ENCODE measurements around the gene GULP1. TPM values are rescaled to one million over a fixed set of nuclear protein-coding genes. Genes with fewer than 3 reads are reported as not detected.
"Not testable (repeated sequence)": the region's sequence is repeated elsewhere in the genome, so short reads cannot be mapped to it uniquely, and the experiment has no call there.

Gene GULP1
- polyA plus RNA-seq, 1 donor, result 19.5 TPM

GRCh38 chr2:188600536-188601210 is 309.0 kb downstream of the GULP1 start:
- DNase-seq (ENCODE audit: low read depth), result no peak

GRCh38 chr2:188601391-188601790 is 309.7 kb downstream of the GULP1 start:
- no peak for DNase-seq (ENCODE audit: low read depth)

DNA sequence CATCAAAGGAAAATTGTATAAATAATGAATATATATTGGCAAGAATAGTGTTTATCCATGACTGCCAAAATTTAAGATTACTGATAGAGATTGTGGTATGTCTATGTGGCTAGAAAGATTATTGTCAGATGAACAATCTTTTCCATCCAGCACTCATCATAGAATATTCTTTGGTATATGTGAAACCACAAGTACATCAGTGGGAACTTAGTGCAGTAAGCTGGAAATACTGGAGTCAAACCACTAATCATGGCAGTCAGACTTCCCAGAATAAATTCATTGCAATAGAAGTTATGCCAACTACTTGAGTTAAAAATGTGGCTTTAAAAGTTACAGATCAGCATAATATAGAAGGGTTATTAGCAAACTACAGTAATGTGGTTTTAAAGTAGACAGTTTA is 310.3 kb downstream of the GULP1 start:
- DNase-seq (ENCODE audit: low read depth), result no peak

DNA sequence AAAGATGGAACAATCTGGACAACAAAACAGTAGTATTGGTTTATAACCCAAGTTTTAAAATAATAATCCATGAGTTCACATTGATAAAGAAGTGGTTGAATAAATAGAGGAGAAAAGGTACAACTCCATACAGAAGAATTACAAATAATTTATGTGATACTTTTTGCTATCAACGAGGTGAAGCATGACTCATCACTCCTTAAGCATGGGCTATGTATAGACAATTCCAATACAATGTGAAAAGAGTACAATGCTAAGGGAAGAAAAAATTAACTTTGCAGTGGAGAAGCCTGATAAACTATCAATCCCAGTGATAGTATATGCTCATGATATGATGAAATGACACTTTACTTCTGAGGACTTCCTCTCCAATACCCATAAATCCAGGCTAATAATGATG is 312.9 kb downstream of the GULP1 start:
- DNase-seq (ENCODE audit: low read depth), result no peak

GRCh38 chr2:188605609-188606584 is 314.2 kb downstream of the GULP1 start:
- DNase-seq (ENCODE audit: low read depth), result not testable (repeated sequence)

GRCh38 chr2:188606596-188606995 is 314.9 kb downstream of the GULP1 start:
- DNase-seq (ENCODE audit: low read depth), result not testable (repeated sequence)

GRCh38 chr2:188607501-188607900 is 315.8 kb downstream of the GULP1 start:
- no peak for DNase-seq (ENCODE audit: low read depth)

- DNase-seq (ENCODE audit: low read depth), result no peak
Measured at GRCh38 chr2:188609321-188610049, 317.8 kb downstream of the GULP1 start.

DNA sequence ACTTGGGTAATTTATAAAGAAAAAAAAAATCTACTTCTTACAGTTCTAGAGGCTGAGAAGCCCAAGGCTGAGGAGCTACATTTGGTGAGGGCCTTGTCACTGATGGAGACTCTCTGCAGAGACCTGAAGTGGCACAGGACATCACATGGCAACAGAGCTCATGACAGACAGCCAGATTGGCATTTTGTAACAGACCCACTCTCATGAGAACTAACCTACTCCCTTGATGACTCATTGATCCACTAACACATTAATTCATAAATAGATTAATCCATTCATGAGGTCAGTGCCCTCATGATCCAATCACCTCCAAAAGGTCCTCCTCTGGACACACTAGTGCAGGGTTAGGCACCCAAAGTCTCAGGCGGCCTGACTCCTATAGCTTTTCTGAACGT is 318.4 kb downstream of the GULP1 start:
- no peak for DNase-seq (ENCODE audit: low read depth)

GRCh38 chr2:188610827-188611226 is 319.2 kb downstream of the GULP1 start:
- DNase-seq (ENCODE audit: low read depth), result no peak

DNA sequence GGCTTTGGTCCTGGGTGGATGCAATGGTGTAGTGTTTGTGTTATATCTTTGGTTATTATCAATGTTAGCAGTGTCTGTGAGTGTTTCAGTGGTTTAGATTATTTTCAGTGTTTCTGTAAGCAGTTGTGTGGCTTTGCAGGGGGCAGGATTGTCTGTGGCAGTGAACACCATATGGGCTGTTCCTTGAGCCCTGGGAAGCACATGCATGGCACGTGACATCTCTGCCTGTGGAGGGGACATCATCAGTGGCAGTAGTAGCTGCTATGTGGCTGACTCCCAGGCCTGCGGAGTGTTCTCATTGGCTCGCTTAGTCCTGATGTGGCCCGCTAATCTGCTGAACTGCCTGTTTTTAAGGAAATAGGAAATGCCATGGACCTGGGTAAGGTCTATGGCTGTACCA is 327.5 kb downstream of the GULP1 start:
- DNase-seq (ENCODE audit: low read depth), result no peak

DNA sequence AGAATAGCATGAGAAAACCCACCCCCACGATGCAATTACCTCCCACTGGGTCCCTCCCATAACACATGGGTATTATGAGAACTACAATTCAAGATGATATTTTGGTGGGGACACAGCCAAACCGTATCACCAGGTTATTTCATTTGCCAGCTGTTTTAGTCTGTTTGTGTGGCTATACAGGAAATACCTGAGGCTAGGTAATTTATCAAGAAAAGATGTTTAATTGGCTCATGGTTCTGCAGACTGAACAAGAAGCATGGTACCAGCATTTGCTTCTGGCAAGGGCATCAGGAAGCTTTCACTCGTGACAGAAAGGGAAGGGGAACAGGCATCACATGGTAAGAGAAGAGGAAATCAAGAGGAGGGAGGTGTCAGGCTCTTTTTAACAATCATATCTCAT is 329.2 kb downstream of the GULP1 start:
- no peak for DNase-seq (ENCODE audit: low read depth)

DNA sequence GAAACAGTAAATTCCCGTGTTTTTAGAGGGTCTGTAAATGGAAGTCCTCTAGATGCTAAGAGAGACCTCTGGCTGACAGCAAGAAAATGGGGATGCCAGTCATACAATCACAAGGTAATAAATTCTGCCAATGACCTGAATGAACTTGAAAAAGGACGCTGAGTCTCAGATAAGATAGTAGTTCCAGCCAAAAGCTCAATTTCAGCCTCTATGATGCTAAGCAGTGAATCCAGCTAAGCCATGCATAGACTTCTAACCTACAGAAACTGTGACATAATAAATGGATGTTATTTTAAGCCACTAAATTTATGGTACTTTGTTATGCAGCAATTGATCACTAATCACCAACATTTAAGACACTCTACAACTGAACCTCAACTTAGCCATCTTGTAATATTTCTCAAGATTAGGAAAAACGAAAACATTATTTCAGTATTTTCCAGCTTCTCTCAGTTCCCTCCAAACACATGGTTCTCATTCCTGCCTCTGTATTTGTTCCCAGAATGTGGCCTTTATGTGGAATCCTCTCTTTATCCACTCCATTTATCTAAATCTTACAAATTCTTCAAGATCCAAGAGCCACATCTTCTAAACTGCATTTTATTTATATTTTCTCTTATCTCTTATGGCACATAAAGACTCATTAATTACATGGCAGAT is 331.1 kb downstream of the GULP1 start:
- no peak for DNase-seq (ENCODE audit: low read depth)

GRCh38 chr2:188623995-188624643 is 332.4 kb downstream of the GULP1 start:
- DNase-seq (ENCODE audit: low read depth), result peak; percentile 83

DNA sequence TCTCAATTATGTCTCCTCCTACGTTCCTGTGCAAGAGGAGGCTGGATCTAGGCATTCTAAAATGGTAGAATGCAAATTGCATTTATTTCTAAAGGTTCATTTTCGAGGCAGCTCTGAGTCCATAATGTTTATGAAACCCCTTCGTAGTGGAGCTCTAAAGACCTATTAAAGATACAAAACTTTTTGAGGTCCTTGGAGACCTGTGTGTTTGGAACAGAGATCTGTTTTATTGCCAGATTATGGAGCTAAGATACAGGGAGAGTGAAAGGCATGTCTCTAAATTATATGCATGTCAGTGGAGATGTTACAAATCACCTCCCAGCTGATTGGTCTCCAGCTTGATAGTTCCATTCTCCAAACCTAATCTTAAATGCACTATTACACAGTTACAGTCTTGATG is 335.8 kb downstream of the GULP1 start:
- no peak for DNase-seq (ENCODE audit: low read depth)

GRCh38 chr2:188628989-188629752 is 337.5 kb downstream of the GULP1 start:
- DNase-seq (ENCODE audit: low read depth), result no peak

- DNase-seq (ENCODE audit: low read depth), result no peak
Measured at GRCh38 chr2:188629753-188630527, 338.3 kb downstream of the GULP1 start.

GRCh38 chr2:188631037-188631809 is 339.5 kb downstream of the GULP1 start:
- DNase-seq (ENCODE audit: low read depth), result no peak

GRCh38 chr2:188634656-188635055 is 343.0 kb downstream of the GULP1 start:
- DNase-seq (ENCODE audit: low read depth), result no peak
